ENCODE results near the gene PLEKHA6.
"Not testable (repeated sequence)": the region's sequence is repeated elsewhere in the genome, so short reads cannot be mapped to it uniquely, and the experiment has no call there.

The PLEKHA6 gene

DNA sequence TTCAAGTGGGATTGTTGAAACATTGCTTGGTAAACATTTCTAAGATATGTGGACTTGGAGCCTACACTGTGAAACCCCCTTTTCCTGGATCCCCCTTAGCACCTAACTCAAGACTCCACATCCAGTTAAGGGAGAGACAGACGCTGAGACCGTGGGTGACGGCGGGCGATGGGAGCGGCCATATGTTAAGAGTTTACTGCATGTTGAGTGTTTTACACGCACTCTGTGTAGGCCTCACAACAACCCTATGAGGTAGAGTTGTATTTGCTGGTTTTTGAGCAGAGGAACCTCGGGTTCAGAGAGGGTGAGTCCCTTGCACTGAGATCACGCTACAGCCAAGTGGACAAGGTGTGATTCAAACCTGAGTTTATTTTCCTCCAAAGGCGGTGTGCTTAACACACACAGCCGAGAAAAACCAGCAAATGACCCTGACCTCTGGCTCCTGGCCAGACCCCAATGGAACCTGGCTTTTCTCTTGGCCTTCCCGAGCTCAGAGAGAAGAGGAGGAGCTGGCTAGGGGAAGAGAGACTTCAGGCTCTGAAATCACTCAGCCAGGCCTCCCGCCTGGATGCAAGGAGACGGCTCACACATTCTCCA is 99.0 kb downstream of the PLEKHA6 start:
- no peak for DNase-seq (ENCODE audit: low read depth in 3 of 3)

DNA sequence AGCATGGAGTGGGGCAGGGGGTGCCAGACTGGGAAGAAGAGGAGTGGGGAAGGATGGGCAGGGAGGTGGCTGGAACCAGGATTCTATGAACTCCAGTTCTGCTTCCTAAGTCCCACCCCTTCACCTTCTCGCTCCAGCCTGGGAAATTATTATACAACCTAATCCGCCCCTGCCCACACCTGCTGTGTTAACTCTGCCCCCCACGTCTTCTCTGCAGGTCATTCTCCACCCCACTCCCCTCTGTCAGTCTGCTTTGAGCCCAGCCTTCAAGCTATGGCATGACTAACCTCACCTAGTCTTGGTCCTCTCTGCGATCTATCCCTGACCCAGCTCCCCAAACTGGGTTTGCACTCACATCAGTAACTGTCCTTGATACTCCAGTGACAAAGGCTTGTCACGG is 99.9 kb downstream of the PLEKHA6 start:
- no peak for DNase-seq (ENCODE audit: low read depth in 3 of 3)

DNA sequence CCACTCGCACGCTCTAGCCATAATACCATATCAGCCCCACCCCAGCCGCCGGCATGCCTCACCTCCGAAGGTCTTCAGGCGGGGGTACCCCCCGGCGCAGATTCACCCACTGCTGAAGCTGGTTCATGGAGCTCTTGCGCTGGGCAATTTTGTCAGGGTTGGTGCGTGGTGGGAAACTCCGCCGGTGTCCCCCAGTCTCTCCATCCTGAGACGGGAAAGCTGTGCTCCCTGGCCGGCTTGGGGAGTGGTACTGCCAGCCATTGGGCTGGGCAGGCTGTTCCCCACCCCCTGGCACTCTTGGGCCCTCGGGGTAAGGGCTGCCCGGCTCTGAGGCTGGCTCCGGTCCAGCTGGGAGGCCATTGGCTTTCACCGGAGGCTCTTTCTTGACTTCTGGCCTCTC is 100.5 kb downstream of the PLEKHA6 start:
- no peak for DNase-seq (ENCODE audit: low read depth in 3 of 3)

DNA sequence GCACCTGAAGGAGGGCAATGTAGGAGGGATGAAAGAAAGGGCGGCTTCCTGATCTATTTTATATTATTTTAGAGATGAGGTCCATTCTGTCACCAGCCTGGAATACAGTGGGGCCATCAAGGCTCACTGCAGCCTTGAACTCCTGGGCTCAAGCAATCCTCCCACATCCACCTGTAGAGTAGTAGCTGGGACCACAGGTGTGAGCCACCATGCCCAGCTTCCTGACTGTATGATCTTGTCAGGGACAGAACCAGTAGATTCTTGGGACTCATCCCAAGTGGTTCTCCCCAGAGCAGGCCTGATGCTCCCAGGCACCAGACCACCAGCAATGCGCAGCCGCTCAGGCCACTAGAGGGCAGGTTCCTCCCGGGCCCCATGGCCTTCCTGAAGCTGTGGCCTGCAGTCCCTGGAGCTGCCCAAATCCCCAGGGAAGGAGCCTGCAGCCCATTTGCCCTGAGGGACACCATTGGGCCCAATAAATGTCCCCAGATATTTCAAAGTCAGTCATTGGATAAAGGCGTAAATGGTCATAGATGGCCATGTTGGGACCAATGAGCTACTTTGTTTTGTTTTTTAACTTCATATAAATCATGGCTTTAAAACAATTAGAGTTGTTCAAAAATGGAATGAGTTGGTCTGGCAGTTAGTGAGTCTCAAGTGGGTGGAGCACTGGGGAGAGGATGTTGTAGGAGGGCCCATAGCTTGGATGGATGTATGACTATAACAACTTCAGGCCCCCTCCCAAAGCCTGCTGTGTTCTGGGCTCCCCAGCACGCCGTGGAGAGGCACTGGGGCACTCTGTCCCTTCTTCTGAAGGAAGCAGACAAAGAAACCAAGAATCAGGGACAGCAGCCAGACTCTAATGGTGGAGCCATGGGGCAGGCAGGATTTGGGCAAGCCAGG is 101.3 kb downstream of the PLEKHA6 start:
- DNase-seq (ENCODE audit: low read depth in 3 of 3): no peak

DNA sequence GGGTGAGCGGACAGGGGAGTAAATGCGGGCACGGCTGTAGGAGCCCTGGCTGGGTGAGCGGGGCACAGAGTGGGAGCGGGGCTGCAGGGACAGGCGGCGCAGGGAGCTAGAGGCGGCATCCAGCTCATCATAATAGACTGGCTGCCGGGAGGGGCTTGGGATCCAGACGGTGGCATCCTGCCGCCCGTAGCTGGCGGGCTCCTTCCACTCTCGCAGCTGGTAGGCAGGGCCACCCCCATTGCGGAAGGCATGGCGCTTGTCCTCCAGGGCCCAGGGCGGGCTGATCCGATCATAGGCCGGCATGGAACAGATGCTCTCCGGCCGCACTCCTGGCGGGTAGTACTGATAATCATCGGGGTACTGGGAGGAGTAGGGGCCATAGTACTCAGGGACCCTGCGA is 102.3 kb downstream of the PLEKHA6 start:
- no peak for DNase-seq (ENCODE audit: low read depth in 3 of 3)

DNA sequence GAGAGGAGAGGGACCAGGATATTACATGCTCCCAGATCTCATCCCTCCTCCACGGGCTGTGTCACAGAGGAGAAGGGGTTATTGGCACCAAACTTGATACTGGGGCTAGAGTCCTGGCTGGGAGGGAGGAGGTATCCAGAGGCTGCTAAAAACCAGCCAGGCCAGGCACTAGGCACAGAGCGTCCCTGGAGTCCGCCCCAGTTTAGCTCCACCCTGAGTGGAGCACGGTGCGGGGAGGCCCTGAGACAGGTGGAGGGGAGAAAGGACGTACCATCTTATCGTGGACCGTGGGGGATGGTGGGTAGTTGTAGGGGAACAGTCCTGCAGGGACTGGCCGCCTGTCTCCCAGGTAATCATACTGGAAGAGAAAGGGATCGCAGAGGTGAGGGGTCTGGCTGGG is 103.2 kb downstream of the PLEKHA6 start:
- no peak for DNase-seq (ENCODE audit: low read depth in 3 of 3)

DNA sequence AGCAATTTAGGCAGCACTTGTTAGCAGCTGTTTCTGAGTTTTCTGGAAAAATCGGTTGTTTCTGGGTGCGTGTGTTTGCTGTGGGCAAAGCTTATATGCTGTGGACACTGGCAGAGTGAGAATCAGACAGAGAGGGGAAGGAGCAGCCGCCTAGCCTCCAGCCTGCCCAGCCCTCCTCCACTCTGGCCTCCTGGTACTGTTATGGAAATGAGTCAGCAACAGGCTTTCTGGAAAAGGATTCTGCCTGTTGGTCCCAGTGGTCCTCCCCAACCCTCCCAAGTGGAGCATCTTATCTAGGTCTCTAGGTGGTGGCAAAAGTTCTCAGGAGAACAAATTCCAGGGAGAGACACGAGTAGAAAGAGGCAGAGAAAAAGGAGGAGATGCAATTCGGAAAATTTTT is 103.8 kb downstream of the PLEKHA6 start:
- DNase-seq (ENCODE audit: low read depth in 3 of 3): no peak

DNA sequence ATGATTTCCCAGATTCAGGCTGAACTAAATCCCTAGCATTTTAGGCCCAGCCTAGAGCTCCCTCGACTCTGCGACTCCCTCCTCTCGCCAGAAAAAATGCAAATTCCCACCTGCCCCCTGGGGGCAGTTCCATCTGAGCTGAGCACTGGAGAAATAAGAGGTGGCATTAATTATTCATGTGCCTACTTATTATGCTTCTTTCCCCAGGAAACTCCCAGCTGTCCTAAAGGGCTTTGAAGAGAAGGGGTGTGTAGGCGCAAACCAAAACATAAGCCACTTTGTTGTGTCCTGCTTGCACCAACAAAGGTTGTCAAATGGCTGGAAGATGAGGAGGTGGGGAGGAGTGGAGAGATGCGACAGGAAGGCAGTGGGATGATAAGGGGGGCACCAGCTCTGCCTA is 104.5 kb downstream of the PLEKHA6 start:
- DNase-seq (ENCODE audit: low read depth in 3 of 3): no peak

DNA sequence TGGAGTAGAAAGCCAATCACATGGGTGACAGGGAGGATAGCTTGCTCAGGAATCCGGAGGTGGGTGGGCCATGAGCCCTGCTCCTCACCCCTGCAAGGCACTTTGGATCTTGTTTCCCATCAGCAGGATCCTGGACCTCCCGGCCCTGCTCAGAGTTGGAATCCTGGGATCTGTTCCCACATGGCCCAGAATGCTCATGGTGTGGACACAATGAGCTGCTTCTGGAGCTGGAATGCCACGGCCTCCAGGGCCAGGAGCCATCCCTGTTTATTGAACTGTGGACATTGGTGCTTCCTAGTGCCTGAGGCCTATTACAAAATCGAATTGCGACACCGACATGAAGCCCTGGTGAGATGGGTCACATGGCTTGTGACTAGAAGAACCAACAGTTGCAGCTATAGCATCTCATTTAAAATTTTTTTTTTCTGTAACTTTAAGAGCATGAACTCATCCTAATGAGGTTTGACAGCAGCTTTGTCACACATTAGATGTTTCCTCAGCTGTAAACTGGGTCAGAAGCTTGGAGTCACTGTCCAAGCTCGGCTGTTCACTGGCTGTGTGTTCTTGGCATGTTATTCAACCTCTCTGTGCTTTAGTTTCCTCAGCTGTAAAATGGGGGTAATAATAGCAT is 105.6 kb downstream of the PLEKHA6 start:
- no peak for DNase-seq (ENCODE audit: low read depth in 3 of 3)

DNA sequence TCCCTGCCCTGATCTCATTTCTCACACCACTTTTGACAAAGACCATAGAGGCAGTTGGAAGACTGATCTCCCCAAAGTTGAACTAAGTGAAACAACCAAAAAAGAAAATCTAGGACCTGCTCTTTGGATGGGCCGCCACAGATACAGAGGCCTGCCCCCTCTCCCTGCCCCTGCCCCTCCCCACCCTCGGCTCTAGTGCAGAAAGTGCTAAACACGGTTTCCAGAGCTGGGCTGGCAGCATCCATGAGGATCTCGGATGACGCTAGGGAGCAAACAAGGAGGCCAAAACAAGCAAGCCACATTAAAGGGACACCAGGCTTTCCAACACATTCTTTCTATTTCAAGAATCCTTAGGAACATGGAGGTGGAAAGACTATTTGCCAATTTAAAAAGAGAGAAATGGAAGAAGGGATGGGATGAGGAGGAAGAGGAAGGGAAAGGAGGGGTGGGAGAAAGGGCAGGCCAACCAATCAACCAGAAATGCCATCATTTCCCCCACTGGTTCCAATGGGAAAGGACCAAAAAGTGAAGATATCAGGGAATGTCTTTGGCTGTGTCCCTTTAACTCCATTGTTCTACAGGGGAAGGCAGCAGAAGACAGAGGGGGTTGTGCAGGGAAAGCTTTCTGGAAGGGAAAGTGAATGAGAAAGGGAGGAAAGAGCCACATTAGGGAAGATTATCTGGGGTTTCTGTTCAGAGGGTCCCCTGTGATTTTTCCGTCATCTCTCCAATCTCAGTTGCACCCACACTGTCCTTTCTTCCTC is 107.6 kb downstream of the PLEKHA6 start:
- DNase-seq (ENCODE audit: low read depth in 3 of 3): no peak

DNA sequence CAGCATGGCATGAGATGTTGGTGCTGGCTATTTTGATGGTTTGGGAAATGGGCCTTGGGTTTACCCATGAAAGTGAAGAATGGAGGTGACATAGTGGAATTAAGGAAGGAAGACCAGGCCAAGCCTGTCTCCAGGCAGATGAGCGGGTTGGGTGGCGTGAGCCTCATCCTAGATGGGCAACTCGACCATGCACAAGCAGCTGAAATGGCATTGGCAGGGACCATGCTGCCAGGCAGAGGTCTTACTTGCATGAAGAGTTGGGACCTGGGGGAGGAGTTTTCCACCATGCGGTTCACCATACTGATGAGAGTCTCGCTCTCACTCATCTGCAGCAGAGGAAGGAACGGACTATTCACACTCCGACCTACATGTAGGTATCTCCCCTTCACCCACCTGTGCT is 108.4 kb downstream of the PLEKHA6 start:
- DNase-seq (ENCODE audit: low read depth in 3 of 3): no peak

DNA sequence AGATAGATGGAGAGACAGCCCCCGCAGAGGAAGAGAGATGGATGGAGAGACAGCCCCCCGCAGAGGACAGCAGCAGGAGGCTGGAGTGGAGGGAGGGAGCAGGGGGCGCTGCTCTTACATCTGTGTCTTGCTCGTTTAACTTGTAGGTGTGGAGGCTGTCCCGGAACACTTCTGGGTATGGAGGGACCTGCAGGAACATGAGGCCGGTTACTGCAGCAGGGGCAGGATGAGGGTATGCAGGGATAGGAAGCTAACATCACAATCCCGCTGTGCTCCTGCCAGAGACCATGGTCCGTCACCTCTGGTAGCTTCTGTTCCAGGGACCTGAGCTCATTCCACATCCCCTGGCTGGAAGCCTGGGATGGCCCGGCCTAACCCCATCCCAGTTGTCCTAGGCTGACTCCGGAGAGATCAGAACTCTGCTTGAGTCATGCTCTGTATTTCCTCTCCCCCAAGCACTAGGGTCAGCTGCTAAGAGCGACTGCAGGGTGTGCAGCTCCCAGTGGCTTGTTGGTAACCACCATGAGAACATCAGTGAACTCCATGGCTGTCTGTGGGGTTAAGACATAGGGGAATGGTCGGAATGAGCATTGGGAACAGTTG is 109.2 kb downstream of the PLEKHA6 start:
- no peak for DNase-seq (ENCODE audit: low read depth in 3 of 3)

DNA sequence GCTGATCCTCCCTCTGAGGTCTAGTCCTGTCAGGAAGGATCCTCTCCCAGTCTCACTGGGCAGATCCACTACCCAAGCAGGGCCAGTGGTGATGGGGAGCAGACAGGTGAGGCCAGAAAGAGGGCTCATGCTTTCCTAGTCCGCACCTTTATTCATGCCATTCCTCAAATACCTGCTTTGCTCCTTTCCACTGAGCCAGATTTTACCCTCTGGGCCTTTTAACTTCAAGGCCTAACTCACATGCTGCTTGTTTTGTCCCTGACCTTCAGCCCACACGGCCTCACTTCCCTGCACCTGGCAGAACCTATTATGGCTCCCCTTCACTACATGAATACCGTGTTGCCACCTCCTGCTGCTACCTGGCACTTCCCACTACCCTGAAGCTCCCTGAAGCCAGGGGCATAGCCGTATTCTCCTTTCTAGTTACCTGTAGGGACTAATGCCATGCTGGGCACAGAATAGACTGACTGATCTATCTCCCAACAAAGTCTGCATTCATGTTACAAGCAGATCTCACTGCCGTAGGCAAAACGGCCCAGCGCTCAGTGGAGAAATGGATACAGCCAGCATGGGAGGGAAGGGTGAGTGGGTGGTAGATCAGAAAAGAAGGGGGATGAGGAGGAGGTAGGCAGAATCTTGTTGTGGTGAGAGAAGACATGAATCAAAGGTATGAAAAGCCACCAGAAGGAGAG is 109.8 kb downstream of the PLEKHA6 start:
- no peak for DNase-seq (ENCODE audit: low read depth in 3 of 3)

DNA sequence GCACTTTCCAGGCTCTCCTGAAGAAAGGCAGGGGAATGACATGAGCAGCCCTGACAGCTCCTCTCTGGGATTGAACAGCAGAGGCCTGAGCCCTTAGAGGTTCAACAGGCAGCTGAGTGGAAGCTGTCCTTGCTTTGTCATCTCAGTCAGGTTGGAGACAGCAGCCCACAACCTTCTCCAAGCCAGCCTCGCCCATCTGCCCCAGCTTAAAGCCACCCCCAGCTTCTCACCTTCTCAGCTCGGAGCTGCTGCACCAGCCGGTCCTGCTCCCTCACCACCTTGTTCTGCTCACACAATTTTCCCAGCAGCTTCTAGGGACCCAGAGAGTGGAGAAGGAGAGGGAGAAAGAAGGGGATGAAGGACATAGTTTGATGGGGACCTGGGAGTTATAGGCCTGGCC is 110.8 kb downstream of the PLEKHA6 start:
- DNase-seq (ENCODE audit: low read depth in 3 of 3): no peak

DNA sequence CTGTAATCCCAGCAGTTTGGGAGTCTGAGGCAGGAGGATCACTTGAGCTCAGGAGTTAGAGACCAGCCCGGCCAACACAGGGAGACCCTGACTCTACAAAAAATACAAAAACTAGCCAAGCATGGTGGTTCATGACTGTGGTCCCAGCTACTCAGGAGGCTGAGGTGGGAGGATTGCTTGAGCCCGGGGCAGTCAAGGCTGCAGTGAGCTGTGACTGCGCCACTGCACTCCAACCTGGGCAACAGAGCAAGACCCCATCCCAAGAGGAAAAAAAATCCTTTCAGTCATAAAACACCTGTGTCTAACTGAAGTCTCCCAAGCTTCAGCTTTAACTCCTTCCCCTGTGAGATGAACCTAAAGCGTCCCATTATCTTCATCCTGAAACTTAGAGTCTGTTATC is 112.9 kb downstream of the PLEKHA6 start:
- no peak for DNase-seq (ENCODE audit: low read depth in 3 of 3)

DNA sequence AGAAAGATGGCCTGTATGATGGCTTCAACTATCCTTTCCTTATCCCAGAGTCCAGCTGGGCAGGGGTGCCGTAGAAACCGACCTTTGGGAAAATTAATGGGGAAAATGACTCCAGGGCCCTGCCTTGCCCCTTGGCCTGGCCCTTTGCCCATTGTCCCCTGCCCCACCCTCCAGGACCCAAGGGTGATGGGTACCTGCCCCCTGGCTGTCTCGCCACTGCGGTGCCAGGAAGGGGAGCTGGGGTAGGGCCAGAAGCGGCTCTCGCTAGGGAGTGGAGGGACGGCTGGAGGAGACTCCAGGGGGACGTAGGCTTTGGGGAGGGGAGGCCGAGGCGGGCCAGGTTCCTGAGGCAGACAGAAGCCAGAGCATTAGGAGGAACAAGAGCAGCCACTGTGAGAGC is 116.8 kb downstream of the PLEKHA6 start:
- no peak for DNase-seq (ENCODE audit: low read depth in 3 of 3)

DNA sequence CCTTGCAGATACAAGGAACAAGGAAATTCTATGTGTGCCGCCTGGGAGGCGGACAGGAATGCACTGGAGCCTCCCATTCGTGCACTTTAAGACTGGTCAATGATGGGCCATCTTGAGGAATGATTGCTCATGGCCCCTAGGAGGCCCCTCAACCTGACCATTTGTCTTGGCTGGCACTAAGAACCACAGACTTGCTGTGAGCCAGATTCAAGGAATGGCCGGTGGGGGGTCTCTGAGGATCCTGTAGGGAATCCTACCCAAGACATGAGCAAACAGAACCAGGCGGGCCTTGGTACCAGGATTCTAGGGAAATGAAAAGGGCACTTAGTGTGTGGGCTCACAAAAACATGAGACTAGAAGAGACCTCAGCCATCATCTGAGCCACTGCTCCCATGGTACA is 117.8 kb downstream of the PLEKHA6 start:
- DNase-seq (ENCODE audit: low read depth in 3 of 3): no peak

DNA sequence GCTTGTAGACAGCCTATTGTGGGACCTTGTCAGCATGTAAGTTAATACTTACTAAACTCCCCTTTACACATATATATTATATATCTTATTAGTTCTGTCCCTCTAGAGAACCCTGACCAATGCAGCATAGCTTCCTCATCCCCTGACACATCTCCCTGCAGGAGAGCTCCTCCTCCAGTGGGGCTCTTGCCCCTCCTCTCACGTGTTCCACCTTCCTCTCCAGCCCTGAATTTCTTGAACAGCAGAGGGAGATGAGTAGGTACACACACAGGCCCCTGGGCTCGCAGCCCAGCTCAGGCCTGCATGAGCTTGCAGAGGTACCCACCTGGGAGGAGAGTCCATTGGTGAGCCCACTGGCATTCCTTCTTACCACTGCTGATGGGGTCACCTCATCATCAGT is 118.7 kb downstream of the PLEKHA6 start:
- DNase-seq (ENCODE audit: low read depth in 3 of 3): no peak

DNA sequence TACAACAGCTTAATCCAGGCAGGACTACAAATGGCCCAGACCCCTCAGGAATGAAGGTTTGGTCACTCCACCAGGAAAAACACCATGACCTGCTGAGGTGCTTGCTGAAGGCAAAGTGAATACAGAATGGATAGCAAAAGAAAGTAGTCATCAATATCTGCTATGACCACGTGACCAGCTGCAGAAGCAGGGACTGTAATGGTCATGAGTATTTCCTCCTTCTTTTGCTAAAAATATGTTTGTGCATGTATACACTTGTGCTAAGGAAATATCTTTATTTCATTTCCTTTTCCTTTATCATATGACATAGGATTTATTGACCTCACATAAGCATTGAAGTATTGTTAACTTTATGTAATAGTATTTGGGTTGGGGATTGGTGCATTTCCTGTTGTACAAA is 119.5 kb downstream of the PLEKHA6 start:
- DNase-seq (ENCODE audit: low read depth in 3 of 3): no peak

DNA sequence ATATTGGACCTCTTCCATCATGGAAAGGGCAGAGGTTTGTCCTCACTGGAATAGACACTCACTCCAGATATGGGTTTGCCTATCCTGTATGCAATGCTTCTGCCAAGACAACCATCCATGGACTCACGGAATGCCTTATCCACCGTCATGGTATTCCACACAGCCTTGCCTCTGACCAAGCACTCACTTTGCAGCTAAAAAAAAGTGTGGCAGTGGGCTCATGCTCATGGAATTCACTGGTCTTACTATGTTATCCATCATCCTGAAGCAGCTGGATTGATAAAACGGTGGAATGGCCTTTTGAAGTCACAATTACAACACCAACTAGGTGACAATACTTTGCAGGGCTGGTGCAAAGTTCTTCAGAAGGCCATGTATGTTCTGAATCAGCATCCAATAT is 120.3 kb downstream of the PLEKHA6 start:
- not testable (repeated sequence) for DNase-seq (ENCODE audit: low read depth in 3 of 3)

DNA sequence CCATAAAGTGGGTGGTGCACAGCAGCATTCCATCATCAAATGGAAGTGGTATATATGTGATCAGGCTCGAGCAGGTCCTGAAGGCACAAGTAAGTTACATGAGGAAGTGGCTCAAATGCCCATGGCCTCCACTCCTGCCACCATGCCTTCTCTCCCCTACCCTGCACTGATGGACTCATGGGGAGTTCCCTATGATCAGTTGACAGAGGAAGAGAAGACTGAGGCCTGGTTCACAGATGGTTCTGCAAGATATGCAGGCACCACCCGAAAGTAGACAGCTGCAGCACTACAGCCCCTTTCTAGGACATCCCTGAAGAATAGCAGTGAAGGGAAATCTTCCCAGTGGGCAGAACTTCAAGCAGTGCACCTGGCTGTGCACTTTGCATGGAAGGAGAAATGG is 121.2 kb downstream of the PLEKHA6 start:
- not testable (repeated sequence) for DNase-seq (ENCODE audit: low read depth in 3 of 3)

All from stimulated activated CD4-positive, alpha-beta T cell treated with anti-CD3 and anti-CD28 coated beads, TNF-alpha, amount 100 ng/mL, for 4 hours (primary cell).